ENCODE data around the gene ELL. TPM values are rescaled to one million over a fixed set of nuclear protein-coding genes. Genes with fewer than 3 reads are reported as not detected.
A peak's percentile ranks its signal among the peaks of the same experiment; 100 is the strongest.

The ELL gene
- total RNA-seq, 1 donor from 2014 or later, result 16.0 TPM

DNA sequence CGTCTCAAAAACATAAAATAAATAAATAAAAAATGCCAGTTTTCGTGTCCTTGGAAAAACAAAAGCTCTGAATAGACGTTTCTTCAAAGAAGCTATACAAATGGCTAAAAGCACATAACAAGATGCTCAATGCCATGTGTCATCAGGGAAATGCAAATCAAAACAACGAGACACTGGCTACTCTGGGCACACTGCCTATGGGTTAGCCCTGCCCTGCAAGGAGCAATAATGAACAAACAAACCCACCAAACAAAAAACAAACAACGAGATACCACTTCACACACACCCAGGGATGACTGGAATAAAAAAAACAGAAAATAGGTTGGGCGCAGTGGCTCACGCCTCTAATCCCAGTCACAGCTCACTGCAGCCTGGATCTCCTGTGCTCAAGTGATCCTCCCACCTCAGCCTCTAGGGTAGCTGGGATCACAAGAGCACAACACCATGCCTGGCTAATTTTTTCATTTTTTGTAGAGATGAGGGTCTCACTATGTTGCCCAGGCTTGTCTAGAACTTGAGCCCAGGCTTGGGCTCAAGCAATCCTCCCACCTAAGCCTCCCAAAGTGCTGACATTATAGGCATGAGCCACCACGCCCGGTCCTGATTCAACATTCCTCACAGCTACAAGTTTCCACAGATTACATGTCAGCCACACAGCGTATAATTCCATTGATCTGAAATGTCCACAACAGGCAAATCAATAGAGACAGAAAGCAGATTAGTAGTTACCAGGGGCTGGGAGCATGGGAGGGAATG, 68.4 kb downstream of the ELL start:
- no peak for FAIRE-seq
- Mint-ChIP-seq H3K4me3 (ENCODE audit: unreplicated experiment) (no peak overlapping the region), H3K27ac (ENCODE audit: unreplicated experiment) (peak overlapping the region; percentile 74)

DNA sequence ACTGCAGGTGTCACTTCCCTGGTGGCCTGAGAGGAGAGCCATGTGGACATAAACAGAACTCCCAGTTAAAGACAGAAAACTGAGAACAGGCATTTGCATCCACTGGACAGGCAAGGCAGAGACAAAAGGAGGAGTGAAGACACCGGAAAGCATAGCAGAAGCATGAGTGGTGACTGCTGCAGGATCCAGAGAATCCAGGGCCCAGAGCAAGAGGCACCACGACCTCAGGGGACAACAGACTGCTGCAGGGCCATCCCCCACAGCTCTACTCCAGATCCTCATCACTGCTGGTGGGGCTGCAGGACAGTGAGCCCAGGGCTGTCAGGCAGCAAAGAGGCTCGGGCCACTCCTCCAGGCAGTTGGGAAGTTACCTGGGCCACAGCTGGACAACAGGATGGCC, 69.5 kb downstream of the ELL start:
- TF ChIP-seq, protein P1, sequence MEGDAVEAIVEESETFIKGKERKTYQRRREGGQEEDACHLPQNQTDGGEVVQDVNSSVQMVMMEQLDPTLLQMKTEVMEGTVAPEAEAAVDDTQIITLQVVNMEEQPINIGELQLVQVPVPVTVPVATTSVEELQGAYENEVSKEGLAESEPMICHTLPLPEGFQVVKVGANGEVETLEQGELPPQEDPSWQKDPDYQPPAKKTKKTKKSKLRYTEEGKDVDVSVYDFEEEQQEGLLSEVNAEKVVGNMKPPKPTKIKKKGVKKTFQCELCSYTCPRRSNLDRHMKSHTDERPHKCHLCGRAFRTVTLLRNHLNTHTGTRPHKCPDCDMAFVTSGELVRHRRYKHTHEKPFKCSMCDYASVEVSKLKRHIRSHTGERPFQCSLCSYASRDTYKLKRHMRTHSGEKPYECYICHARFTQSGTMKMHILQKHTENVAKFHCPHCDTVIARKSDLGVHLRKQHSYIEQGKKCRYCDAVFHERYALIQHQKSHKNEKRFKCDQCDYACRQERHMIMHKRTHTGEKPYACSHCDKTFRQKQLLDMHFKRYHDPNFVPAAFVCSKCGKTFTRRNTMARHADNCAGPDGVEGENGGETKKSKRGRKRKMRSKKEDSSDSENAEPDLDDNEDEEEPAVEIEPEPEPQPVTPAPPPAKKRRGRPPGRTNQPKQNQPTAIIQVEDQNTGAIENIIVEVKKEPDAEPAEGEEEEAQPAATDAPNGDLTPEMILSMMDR (IDR thresholded peaks at IDR 0.05; ENCODE audit: insufficient read depth, low read depth, low read length), result no peak
- no peak for TF ChIP-seq EZH2 (IDR thresholded peaks at IDR 0.05; ENCODE audit: insufficient read depth, low read length)
- H3K27me3 ChIP-seq (ENCODE audit: insufficient read depth, low read length), result no peaks in the 10 kb centered on the region
- FAIRE-seq (no peak), DNase-seq (ENCODE audit: low read depth) (no peak)
- H2AFZ ChIP-seq (ENCODE audit: low read depth, low read length), result no peak overlapping the region
- H3K4me2 ChIP-seq (ENCODE audit: low read length), result no peak overlapping the region
- no peak overlapping the region for H3K9ac ChIP-seq (ENCODE audit: low read length)
- peaks cover 80% of the 10 kb centered on the region for H4K20me1 ChIP-seq (ENCODE audit: insufficient read depth, low read length)
- Mint-ChIP-seq H3K9me3 (ENCODE audit: unreplicated experiment) (no peaks in the 10 kb centered on the region), H3K36me3 (ENCODE audit: low read depth, unreplicated experiment) (peaks cover 7% of the 10 kb centered on the region), H3K4me3 (ENCODE audit: unreplicated experiment) (peak overlapping the region; percentile 15), H3K27ac (ENCODE audit: unreplicated experiment) (peak overlapping the region; percentile 41), H3K4me1 (ENCODE audit: low read depth, unreplicated experiment) (peaks cover 5% of the 10 kb centered on the region), H3K27me3 (ENCODE audit: low read depth, unreplicated experiment) (no peaks in the 10 kb centered on the region)
- peaks cover 3% of the 10 kb centered on the region for H3K79me2 ChIP-seq (ENCODE audit: insufficient read depth, low read length)
- no peaks in the 10 kb centered on the region for H3K9me3 ChIP-seq (ENCODE audit: insufficient read depth, low read depth, low read length)
- H3K4me1 ChIP-seq (ENCODE audit: insufficient read depth, low read length), result peaks cover 14% of the 10 kb centered on the region
- no peak overlapping the region for H3K27ac ChIP-seq (ENCODE audit: low read depth, low read length)
- peaks cover 3% of the 10 kb centered on the region for H3K36me3 ChIP-seq (ENCODE audit: insufficient read depth, low read length)
- H3K4me3 ChIP-seq (ENCODE audit: insufficient read depth, low read depth, low read length), result no peak overlapping the region

More for the DNA sequence above, 68.4 kb downstream of the ELL start:
- Histone ChIP-seq H3K4me2 (ENCODE audit: low read length) (no peak overlapping the region), H3K36me3 (ENCODE audit: insufficient read depth, low read length) (peaks cover 5% of the 10 kb centered on the region), H3K79me2 (ENCODE audit: insufficient read depth, low read length) (peaks cover 3% of the 10 kb centered on the region), H4K20me1 (ENCODE audit: insufficient read depth, low read length) (peaks cover 81% of the 10 kb centered on the region), H3K9me3 (ENCODE audit: insufficient read depth, low read depth, low read length) (no peaks in the 10 kb centered on the region), H3K27ac (ENCODE audit: low read depth, low read length) (no peak overlapping the region), H3K27me3 (ENCODE audit: insufficient read depth, low read length) (no peaks in the 10 kb centered on the region), H2AFZ (ENCODE audit: low read depth, low read length) (no peak overlapping the region), H3K9ac (ENCODE audit: low read length) (peak overlapping the region; percentile 18), H3K4me3 (ENCODE audit: insufficient read depth, low read depth, low read length) (no peak overlapping the region), H3K4me1 (ENCODE audit: insufficient read depth, low read length) (peaks cover 20% of the 10 kb centered on the region)
- H3K4me1 Mint-ChIP-seq (ENCODE audit: low read depth, unreplicated experiment), result peaks cover 5% of the 10 kb centered on the region
- TF ChIP-seq, protein P1 (IDR thresholded peaks at IDR 0.05; ENCODE audit: insufficient read depth, low read depth, low read length), result no peak
- no peak for TF ChIP-seq EZH2 (IDR thresholded peaks at IDR 0.05; ENCODE audit: insufficient read depth, low read length)
- peaks cover 7% of the 10 kb centered on the region for H3K36me3 Mint-ChIP-seq (ENCODE audit: low read depth, unreplicated experiment)
- H3K9me3 Mint-ChIP-seq (ENCODE audit: unreplicated experiment), result no peaks in the 10 kb centered on the region
- no peaks in the 10 kb centered on the region for H3K27me3 Mint-ChIP-seq (ENCODE audit: low read depth, unreplicated experiment)
- DNase-seq (ENCODE audit: low read depth), result no peak
